Measurements from ENCODE around the gene PDE1A.

The PDE1A gene

DNA sequence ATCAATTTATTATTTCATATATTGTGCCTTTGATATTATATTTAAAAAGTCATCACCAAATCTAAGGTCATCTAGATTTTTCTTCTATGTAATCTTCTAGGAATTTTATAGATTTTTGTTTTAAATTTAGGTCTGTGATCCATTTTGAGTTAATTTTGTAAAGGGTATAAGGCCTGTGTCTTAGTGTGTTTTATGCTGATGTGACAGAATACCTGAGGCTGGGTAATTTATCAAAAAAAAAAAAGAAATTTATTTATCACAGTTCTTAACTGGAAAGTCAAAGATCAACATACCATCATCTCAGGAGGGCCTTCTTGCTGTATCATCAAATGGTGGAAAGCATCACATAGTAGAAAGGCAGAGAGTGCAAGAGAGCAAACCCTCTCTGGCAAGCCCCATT lies 216.2 kb downstream of the PDE1A start:
- no peak for DNase-seq (ENCODE audit: low read depth in 1 of 2, low spot score in 1 of 2)

GRCh38 chr2:182208421-182208820 lies 218.4 kb downstream of the PDE1A start:
- DNase-seq (ENCODE audit: low read depth in 1 of 2, low spot score in 1 of 2), result no peak

- no peak for DNase-seq (ENCODE audit: low read depth in 1 of 2, low spot score in 1 of 2)
Observed at GRCh38 chr2:182207049-182207746, 219.6 kb downstream of the PDE1A start.

- no peak for DNase-seq (ENCODE audit: low read depth in 1 of 2, low spot score in 1 of 2)
Observed at GRCh38 chr2:182197529-182197928, 229.3 kb downstream of the PDE1A start.

- no peak for DNase-seq (ENCODE audit: low read depth in 1 of 2, low spot score in 1 of 2)
Observed at GRCh38 chr2:182193291-182193690, 233.5 kb downstream of the PDE1A start.

DNA sequence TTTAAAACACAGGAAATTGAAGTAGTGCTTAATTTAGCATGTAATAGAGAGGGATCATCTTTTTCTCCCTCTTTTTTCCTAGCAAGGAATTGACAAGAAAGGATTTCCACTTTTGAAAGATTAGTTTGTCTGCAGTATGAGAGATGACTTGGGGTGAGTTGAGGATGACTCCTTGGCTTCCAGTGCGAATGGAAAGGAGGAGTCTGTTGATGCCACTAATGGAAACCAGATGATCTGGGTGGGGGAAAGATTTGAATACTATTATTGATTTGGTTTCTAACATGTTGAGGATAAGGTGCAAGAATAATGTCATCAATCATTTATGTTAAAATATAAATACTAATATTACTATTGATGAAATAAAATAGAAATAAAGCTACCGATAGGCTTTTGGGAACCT lies 235.8 kb downstream of the PDE1A start:
- DNase-seq (ENCODE audit: low read depth in 1 of 2, low spot score in 1 of 2), result no peak

- DNase-seq (ENCODE audit: low read depth in 1 of 2, low spot score in 1 of 2), result no peak
Observed at GRCh38 chr2:182187130-182187529, 239.7 kb downstream of the PDE1A start.

DNA sequence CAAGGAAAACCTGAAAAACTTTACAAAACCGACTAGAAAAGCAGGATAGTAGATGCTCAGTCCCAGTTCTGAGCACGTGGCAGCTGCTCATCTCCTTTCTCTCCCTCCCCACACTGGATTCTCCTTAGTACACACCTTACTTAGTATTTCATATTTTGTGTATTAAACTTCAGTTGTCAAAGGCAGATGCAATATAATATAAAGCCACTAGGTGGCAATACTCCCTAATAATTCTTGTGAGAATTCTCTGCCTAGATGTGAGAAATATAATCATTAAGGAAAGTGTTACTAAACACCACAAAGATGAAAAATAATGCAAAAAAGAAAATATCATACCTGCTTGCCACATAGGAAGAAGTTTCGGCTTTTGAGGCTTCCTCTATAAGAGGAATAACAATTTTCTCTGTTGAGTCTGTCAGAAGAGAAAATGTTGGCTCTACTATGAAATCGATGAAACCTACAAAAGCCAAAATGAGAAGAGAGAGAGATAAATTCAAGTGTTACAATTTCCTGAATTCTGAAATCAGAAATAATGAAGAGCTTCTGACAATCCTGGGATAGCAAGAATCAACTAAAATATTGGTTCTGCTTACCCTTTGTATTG lies 240.6 kb downstream of the PDE1A start:
- DNase-seq (ENCODE audit: low read depth in 1 of 2, low spot score in 1 of 2), result no peak

DNA sequence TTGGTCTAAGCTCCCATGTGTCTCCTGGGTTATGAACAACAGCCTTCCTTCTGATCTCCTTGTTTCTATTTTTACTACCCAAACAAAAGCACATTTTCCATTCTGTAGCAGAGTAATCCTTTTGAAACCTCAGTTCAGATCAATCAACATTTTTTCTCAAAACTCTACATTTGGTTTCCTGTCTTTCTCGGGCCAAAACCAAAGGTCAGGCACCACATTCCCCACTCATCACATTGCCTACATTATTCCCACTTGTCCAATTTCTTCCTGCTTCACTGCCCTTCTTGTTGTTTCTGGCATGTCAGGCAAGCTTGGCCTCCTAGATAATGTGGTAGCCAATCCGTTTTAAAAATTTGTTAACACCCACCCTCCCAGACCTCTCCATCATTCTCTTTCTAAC lies 244.4 kb downstream of the PDE1A start:
- DNase-seq (ENCODE audit: low read depth in 1 of 2, low spot score in 1 of 2), result no peak

DNA sequence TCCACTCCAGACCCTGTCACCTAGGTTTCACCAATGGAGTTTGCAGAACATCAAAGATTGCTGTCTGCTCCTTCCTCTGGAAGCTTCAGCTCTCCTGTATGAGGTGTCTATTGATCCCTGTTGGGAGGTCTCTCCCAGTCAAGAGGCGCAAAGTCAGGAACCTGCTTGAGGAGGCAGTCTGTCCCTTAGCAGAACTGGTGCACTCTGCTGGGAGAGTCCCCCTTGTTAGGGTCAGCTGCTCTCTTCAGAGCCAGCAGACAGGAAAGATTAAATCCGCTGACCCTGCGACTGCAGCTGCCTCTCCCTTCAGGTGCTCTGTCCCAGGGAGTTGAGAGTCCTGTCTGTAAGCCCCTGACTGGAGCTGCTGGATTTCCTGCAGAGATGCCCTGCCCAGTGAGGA lies 245.5 kb downstream of the PDE1A start:
- no peak for DNase-seq (ENCODE audit: low read depth in 1 of 2, low spot score in 1 of 2)

DNA sequence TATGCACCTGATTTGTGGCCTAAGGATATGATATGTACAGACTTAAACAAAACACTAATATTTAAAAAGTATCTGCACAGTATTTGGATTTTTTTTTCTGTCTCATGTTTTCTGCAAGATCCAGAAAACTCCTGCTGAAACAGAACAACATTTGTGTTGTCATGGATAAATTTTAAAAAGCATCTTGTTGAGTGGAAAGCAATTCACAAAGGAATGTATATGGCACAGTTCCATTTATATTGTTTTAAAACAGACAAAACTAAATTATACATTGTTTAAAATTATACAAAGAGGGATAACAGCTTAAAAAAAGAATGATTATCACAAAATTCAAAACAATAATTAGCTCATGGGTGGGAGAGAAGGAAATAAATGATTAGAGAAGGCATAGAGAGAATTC lies 247.7 kb downstream of the PDE1A start:
- DNase-seq (ENCODE audit: low read depth in 1 of 2, low spot score in 1 of 2), result no peak

GRCh38 chr2:182173944-182174622 lies 252.8 kb downstream of the PDE1A start:
- no peak for DNase-seq (ENCODE audit: low read depth in 1 of 2, low spot score in 1 of 2)

GRCh38 chr2:182170341-182170740 lies 256.5 kb downstream of the PDE1A start:
- DNase-seq (ENCODE audit: low read depth in 1 of 2, low spot score in 1 of 2), result no peak

- DNase-seq (ENCODE audit: low read depth in 1 of 2, low spot score in 1 of 2), result no peak
Observed at GRCh38 chr2:182167882-182168281, 259.0 kb downstream of the PDE1A start.

DNA sequence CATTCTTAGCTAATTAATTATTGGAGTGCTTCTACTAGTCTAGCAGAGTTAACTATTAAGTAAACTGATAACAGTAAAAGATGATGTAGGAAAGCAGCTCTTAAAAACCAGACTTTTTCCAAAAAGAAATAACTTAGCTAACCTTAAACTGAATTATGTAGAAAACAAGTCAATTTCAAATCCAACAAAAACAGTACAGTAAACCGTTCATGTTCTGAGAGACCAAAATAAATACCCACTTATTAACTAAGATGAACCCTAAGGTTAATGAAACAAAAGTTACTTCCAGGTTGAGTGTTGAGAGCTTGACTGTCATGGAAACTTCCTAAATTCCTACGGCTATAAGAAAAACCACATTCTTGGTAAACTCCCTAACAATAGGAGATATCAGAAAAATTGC lies 260.0 kb downstream of the PDE1A start:
- DNase-seq (ENCODE audit: low read depth in 1 of 2, low spot score in 1 of 2), result no peak

DNA sequence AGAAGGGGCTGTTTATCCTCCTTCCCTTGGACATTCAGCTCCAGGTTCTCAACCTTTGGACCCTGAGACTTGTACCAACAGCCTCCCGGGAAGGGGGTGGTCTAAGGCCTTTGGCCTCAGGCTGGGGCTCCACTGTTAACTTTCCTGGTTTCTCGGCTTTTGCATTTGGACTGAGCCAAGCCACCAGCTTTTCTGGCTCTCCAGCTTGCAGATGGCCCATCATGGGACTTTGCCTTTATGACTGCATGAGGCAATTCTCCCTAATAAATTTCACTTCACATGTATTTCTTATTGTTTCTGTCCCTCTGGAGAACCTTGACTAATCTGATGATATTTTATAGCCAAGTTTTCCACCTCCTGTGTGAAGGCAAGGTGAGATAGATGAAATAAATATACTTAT lies 260.4 kb downstream of the PDE1A start:
- DNase-seq (ENCODE audit: low read depth in 1 of 2, low spot score in 1 of 2), result no peak

DNA sequence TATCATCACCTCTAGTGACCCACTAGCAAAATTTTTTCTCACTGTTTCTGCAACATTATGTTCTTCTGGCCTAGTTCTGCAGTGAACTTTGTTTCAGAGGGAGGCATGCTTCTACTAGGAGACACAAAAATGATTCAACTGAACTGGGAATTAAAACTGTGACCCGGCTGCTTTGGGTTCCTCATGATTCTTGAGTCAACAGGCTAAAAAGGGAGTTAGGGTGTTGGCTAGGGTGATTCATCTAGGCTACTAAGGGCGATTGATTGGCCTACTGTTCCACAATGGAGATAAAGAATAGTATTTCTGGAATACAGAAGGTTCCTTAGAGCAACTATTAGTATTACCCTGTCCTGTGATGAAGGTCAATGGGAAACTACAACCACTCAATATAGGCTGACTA lies 261.6 kb downstream of the PDE1A start:
- DNase-seq (ENCODE audit: low read depth in 1 of 2, low spot score in 1 of 2), result no peak

DNA sequence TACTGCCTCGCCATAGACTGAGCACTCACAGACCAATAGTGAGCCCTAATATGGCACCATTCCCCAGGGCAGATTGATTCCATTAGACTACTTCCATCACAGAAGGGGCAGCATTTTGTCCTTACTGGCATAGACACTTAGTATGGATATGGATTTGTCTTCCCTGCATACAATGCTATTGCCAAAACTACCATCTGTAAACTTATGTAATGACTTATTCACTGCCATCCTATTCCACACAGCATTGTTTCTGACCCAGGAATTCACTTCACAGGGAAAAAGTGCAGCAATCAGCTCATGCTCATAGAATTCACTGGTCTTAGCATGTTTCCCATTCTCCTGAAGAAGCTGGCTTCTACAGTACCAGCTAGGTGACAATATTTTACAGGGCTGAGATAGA lies 262.1 kb downstream of the PDE1A start:
- DNase-seq (ENCODE audit: low read depth in 1 of 2, low spot score in 1 of 2), result no peak

GRCh38 chr2:182163878-182164277 lies 263.0 kb downstream of the PDE1A start:
- no peak for DNase-seq (ENCODE audit: low read depth in 1 of 2, low spot score in 1 of 2)

- no peak for DNase-seq (ENCODE audit: low read depth in 1 of 2, low spot score in 1 of 2)
Observed at GRCh38 chr2:182148344-182148743, 278.5 kb downstream of the PDE1A start.

DNA sequence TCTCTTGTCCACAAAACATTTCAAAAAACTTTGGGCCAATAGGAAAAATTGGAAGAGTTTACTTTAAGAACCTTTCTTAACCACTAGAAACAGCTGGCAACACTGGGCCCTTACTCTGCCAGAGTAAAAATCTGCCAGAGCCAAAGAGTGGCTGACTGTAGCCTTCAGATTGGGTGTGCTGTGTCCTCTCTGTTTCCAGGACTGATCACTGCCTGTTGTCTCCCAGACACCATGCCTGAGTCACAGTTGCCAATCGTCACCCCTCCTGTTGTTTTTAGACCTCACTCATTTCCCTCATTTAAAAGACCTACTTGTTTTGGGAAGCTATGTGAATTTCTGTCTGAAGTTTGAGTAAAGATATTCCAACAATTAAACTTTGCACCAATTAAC lies 282.1 kb downstream of the PDE1A start:
- DNase-seq (ENCODE audit: low read depth in 1 of 2, low spot score in 1 of 2), result no peak

GRCh38 chr2:182144041-182144775 lies 282.6 kb downstream of the PDE1A start:
- DNase-seq (ENCODE audit: low read depth in 1 of 2, low spot score in 1 of 2), result no peak

Measured in activated CD4-positive, alpha-beta T cell treated with anti-CD3 and anti-CD28 coated beads, Interleukin-2, amount 50 U/mL, for 24 hours (primary cell).